ENCODE results near the gene LMTK2. TPM values are rescaled to one million over a fixed set of nuclear protein-coding genes. Genes with fewer than 3 reads are reported as not detected.

LMTK2 gene
- total and polyA plus RNA-seq, 7 donors: 3.0 to 19.9 (median 17.0) TPM

GRCh38 chr7:98133621-98134303 lies 27.1 kb downstream of the LMTK2 start:
- DNase-seq: no peak
- Histone ChIP-seq H3K27ac (no peak overlapping the region), H3K36me3 (peaks cover 0 to 16% (median 1%) of the 10 kb centered on the region in 4 donors), H3K27me3 (no peaks in the 10 kb centered on the region), H3K4me1 (peaks cover 0 to 40% (median 16%) of the 10 kb centered on the region in 4 donors), H3K9me3 (no peaks in the 10 kb centered on the region), H3K4me3 (no peak overlapping the region)
- TF ChIP-seq POLR2A (IDR thresholded peaks at IDR 0.05) (no peak), CTCF (IDR thresholded peaks at IDR 0.05) (no peak), EP300 (IDR thresholded peaks at IDR 0.05) (no peak), POLR2AphosphoS5 (IDR thresholded peaks at IDR 0.05) (no peak)
- 20 to 31% methylated on average over 4 of the region's 4 CpGs for WGBS, 2 donors
- intact Hi-C loops (cut with DNase I): no loop called here

GRCh38 chr7:98134420-98135228 lies 28.0 kb downstream of the LMTK2 start:
- H3K27me3 ChIP-seq: no peaks in the 10 kb centered on the region
- no peak for TF ChIP-seq POLR2A (IDR thresholded peaks at IDR 0.05)
- no peak for TF ChIP-seq CTCF (IDR thresholded peaks at IDR 0.05)
- no peak for TF ChIP-seq POLR2AphosphoS5 (IDR thresholded peaks at IDR 0.05)
- no peak for TF ChIP-seq EP300 (IDR thresholded peaks at IDR 0.05)
- no peak overlapping the region for H3K4me3 ChIP-seq
- no peaks in the 10 kb centered on the region for H3K9me3 ChIP-seq
- H3K27ac ChIP-seq: no peak overlapping the region
- DNase-seq: no peak
- intact Hi-C loops (cut with DNase I): no loop called here
- 84 to 85% methylated on average over 9 of the region's 9 CpGs for WGBS, 2 donors
- peaks cover 0 to 25% (median 3%) of the 10 kb centered on the region in 4 donors for H3K36me3 ChIP-seq
- peaks cover 0 to 40% (median 16%) of the 10 kb centered on the region in 4 donors for H3K4me1 ChIP-seq

GRCh38 chr7:98135984-98136383 lies 29.3 kb downstream of the LMTK2 start:
- intact Hi-C loops (cut with DNase I): no loop called here
- 30 to 74% methylated on average over 5 of the region's 5 CpGs for WGBS, 2 donors
- no peak for TF ChIP-seq POLR2AphosphoS5 (IDR thresholded peaks at IDR 0.05)
- no peak for TF ChIP-seq CTCF (IDR thresholded peaks at IDR 0.05)
- TF ChIP-seq POLR2A (IDR thresholded peaks at IDR 0.05): no peak
- no peak for TF ChIP-seq EP300 (IDR thresholded peaks at IDR 0.05)

GRCh38 chr7:98136423-98136822 lies 29.8 kb downstream of the LMTK2 start:
- Histone ChIP-seq H3K4me1 (peaks cover 0 to 34% (median 13%) of the 10 kb centered on the region in 4 donors), H3K27ac (no peak overlapping the region), H3K9me3 (no peaks in the 10 kb centered on the region), H3K36me3 (peaks cover 0 to 30% (median 4%) of the 10 kb centered on the region in 4 donors), H3K27me3 (no peaks in the 10 kb centered on the region), H3K4me3 (no peak overlapping the region)
- no peak for DNase-seq
- no peak for TF ChIP-seq CTCF (IDR thresholded peaks at IDR 0.05)
- TF ChIP-seq POLR2A (IDR thresholded peaks at IDR 0.05): no peak
- TF ChIP-seq EP300 (IDR thresholded peaks at IDR 0.05): no peak
- no peak for TF ChIP-seq POLR2AphosphoS5 (IDR thresholded peaks at IDR 0.05)
- 84 to 92% methylated on average over 5 of the region's 5 CpGs for WGBS, 2 donors
- intact Hi-C loops (cut with DNase I): no loop called here

More at GRCh38 chr7:98135984-98136383, 29.3 kb downstream of the LMTK2 start:
- peaks cover 0 to 26% (median 3%) of the 10 kb centered on the region in 4 donors for H3K36me3 ChIP-seq
- no peak for DNase-seq
- no peaks in the 10 kb centered on the region for H3K9me3 ChIP-seq
- peaks cover 0 to 38% (median 16%) of the 10 kb centered on the region in 4 donors for H3K4me1 ChIP-seq
- H3K27ac ChIP-seq: no peak overlapping the region
- no peak overlapping the region for H3K4me3 ChIP-seq
- H3K27me3 ChIP-seq: no peaks in the 10 kb centered on the region

Data from sigmoid colon (tissue), 7 donors.